Right cardiac atrium (tissue), 5 donors: ENCODE measurements around the gene CALHM5. TPM values are rescaled to one million over a fixed set of nuclear protein-coding genes. Genes with fewer than 3 reads are reported as not detected.

Source experiments
- ATAC-seq, 2 donors: fragments of 200-7000 bp; cut with Tn5 transposase; one replicate each; pipeline versions ENCODE4 v1.8.0 to v1.9.1; 2020; ENCODE audit warnings: moderate library complexity in 2 of 2, mild to moderate bottlenecking in 1 of 2
- DNase-seq, 3 donors: peaks; one replicate each; pipeline ENCODE4 v3.0.0-alpha.2; 2020
- H3K27ac ChIP-seq: one replicate; pipeline ENCODE4 v1.5.1; 2013; ENCODE audit warnings: mild to moderate bottlenecking, low read length, control low read depth, moderate library complexity
- H3K27me3 ChIP-seq: one replicate; pipeline ENCODE4 v1.6.1; 2013; ENCODE audit not compliant: control insufficient read depth, insufficient read depth
- H3K4me1 ChIP-seq: one replicate; pipeline ENCODE4 v1.6.1; 2013; ENCODE audit warnings: low read length; ENCODE audit not compliant: control insufficient read depth, insufficient read depth
- H3K4me3 ChIP-seq: one replicate; pipeline ENCODE4 v1.5.1; 2013; ENCODE audit warnings: low read length, control low read depth
- H3K9me3 ChIP-seq: one replicate; pipeline ENCODE4 v1.6.1; 2013; ENCODE audit warnings: low read length; ENCODE audit not compliant: control insufficient read depth
- WGBS: extraction: QIAGEN DNeasy Blood & Tissue Kit; methylation state at CpG from one replicate; pipeline ENCODE4 v1.1.7; 2013; 5-methylcytosine and 5-hydroxymethylcytosine counted together
- intact Hi-C, 4 donors: fragments of 100-400 bp; cut with DNase I; formaldehyde crosslinking; loops; one replicate each; pipeline versions ENCODE4 v1.11.0 to v1.14.0; 2022 to 2023
- polyA plus RNA-seq: library from polyadenylated mRNA; stranded (reverse); fragments of 200-250 nt; gene quantifications from one replicate; pipeline ENCODE4 v1.2.3, GENCODE V29; 2013
- total RNA-seq, 4 donors: library from RNA; stranded (reverse); fragmentation: NEBNext Ultra II Directional; extraction: Animal tissue kit (Norgen Biotek cat#: 25700); gene quantifications; one replicate each; pipeline ENCODE4 v1.2.1, GENCODE V29; 2021
- donor health status: healthy with polysubstance abuse.
- donor health status: DM: no; HTN: yes; CAD: no.
- donor health status: DM: no; HTN: no; CAD: no.
- donor health status: DM: no; HTN: yes; CAD: no; lungs with severe emphysema.
- donor health status: DM: yes; HTN: yes; CAD: no.

CALHM5 gene
- total and polyA plus RNA-seq, 5 donors = 1.2 to 2.8 (median 2.4) TPM

- DNase-seq = no peak
- no peak overlapping the region for H3K27ac ChIP-seq
Observed at GRCh38 chr6:116529466-116530290, 18.2 kb downstream of the CALHM5 start.

GRCh38 chr6:116530436-116530835 lies 19.0 kb downstream of the CALHM5 start:
- ATAC-seq (no peak), DNase-seq (no peak)
- H3K27ac ChIP-seq = no peak overlapping the region
- 84% methylated on average over 2 of the region's 2 CpGs for WGBS
- no peaks in the 10 kb centered on the region for H3K9me3 ChIP-seq
- no peaks in the 10 kb centered on the region for H3K27me3 ChIP-seq
- no peak overlapping the region for H3K4me3 ChIP-seq
- intact Hi-C loops = loop anchor here in 3 of 4 donors (5.0 to 10.0 kb wide), 2 partner anchors 243 to 246 kb away; no protein-coding TSS in a partner anchor
- H3K4me1 ChIP-seq = no peaks in the 10 kb centered on the region

More at GRCh38 chr6:116529466-116530290, 18.2 kb downstream of the CALHM5 start:
- ATAC-seq = no peak
- intact Hi-C loops = loop anchor here in 3 of 4 donors (5.0 to 10.0 kb wide), 2 partner anchors 242 to 245 kb away; no protein-coding TSS in a partner anchor
- no peaks in the 10 kb centered on the region for H3K9me3 ChIP-seq
- 69% methylated on average over 3 of the region's 3 CpGs for WGBS
- no peak overlapping the region for H3K4me3 ChIP-seq
- H3K4me1 ChIP-seq = no peaks in the 10 kb centered on the region
- no peaks in the 10 kb centered on the region for H3K27me3 ChIP-seq

GRCh38 chr6:116531675-116532570 lies 20.5 kb downstream of the CALHM5 start:
- intact Hi-C loops = loop anchor here in 3 of 4 donors (5.0 to 10.0 kb wide), 2 partner anchors 245 to 247 kb away; no protein-coding TSS in a partner anchor
- Histone ChIP-seq H3K27ac (no peak overlapping the region), H3K9me3 (no peaks in the 10 kb centered on the region), H3K4me3 (no peak overlapping the region), H3K27me3 (no peaks in the 10 kb centered on the region), H3K4me1 (no peaks in the 10 kb centered on the region)
- ATAC-seq = peak; percentile 83 to 87
- DNase-seq = peak; percentile 44 to 72 (median 47)
- WGBS = 86% methylated on average over 12 of the region's 12 CpGs

GRCh38 chr6:116533233-116533957 lies 22.0 kb downstream of the CALHM5 start:
- no peaks in the 10 kb centered on the region for H3K4me1 ChIP-seq
- H3K27me3 ChIP-seq = no peaks in the 10 kb centered on the region
- WGBS = 61% methylated on average over 9 of the region's 9 CpGs
- DNase-seq = no peak
- no peak overlapping the region for H3K4me3 ChIP-seq
- intact Hi-C loops = loop anchor here in 3 of 4 donors (5.0 to 10.0 kb wide), 2 partner anchors 246 to 249 kb away; no protein-coding TSS in a partner anchor
- no peak for ATAC-seq
- no peaks in the 10 kb centered on the region for H3K9me3 ChIP-seq
- H3K27ac ChIP-seq = no peak overlapping the region

GRCh38 chr6:116535109-116535508 lies 23.7 kb downstream of the CALHM5 start:
- intact Hi-C loops = loop anchor here in 2 of 4 donors (10.0 kb wide), 1 partner anchor 250 kb away; no protein-coding TSS in a partner anchor
- H3K4me1 ChIP-seq = no peaks in the 10 kb centered on the region
- no peak for DNase-seq
- H3K9me3 ChIP-seq = no peaks in the 10 kb centered on the region
- H3K27me3 ChIP-seq = no peaks in the 10 kb centered on the region
- no peak overlapping the region for H3K4me3 ChIP-seq
- H3K27ac ChIP-seq = no peak overlapping the region
- ATAC-seq = no peak

GRCh38 chr6:116536216-116536621 lies 24.8 kb downstream of the CALHM5 start:
- H3K27ac ChIP-seq = no peak overlapping the region
- DNase-seq (no peak), ATAC-seq (peak; percentile 16 to 31)
- no peak overlapping the region for H3K4me3 ChIP-seq
- 19% methylated on average over 4 of the region's 4 CpGs for WGBS
- no peaks in the 10 kb centered on the region for H3K9me3 ChIP-seq
- H3K27me3 ChIP-seq = no peaks in the 10 kb centered on the region
- no peaks in the 10 kb centered on the region for H3K4me1 ChIP-seq
- intact Hi-C loops = loop anchor here in 2 of 4 donors (10.0 kb wide), 1 partner anchor 251 kb away; no protein-coding TSS in a partner anchor

GRCh38 chr6:116542426-116542825 lies 31.0 kb downstream of the CALHM5 start:
- intact Hi-C loops = no loop called here
- Histone ChIP-seq H3K27ac (no peak overlapping the region), H3K9me3 (no peaks in the 10 kb centered on the region), H3K27me3 (no peaks in the 10 kb centered on the region), H3K4me3 (no peak overlapping the region), H3K4me1 (no peaks in the 10 kb centered on the region)
- DNase-seq = no peak
- no peak for ATAC-seq

GRCh38 chr6:116543149-116543548 lies 31.7 kb downstream of the CALHM5 start:
- H3K27ac ChIP-seq = no peak overlapping the region
- H3K4me1 ChIP-seq = no peaks in the 10 kb centered on the region
- DNase-seq = no peak
- no peak overlapping the region for H3K4me3 ChIP-seq
- intact Hi-C loops = no loop called here
- no peak for ATAC-seq
- H3K27me3 ChIP-seq = no peaks in the 10 kb centered on the region
- no peaks in the 10 kb centered on the region for H3K9me3 ChIP-seq

- 59% methylated on average over 4 of the region's 4 CpGs for WGBS
- no peaks in the 10 kb centered on the region for H3K4me1 ChIP-seq
- no peak within 1 kb of the TSS for H3K4me3 ChIP-seq
- intact Hi-C loops = no loop called here
- ATAC-seq = no peak
- no peaks in the 10 kb centered on the region for H3K27me3 ChIP-seq
- H3K9me3 ChIP-seq = no peaks in the 10 kb centered on the region
- no peak for DNase-seq
- no peak within 1 kb of the TSS for H3K27ac ChIP-seq
Observed at GRCh38 chr6:116545651-116546050, 34.2 kb downstream of the CALHM5 start, which contains the start of gene TRAPPC3L. TSS of gene TRAPPC3L (minus strand) at chr6:116545684. CDS start at chr6:116545514, 170 bp downstream.

GRCh38 chr6:116547358-116547757 lies 35.9 kb downstream of the CALHM5 start:
- H3K9me3 ChIP-seq = no peaks in the 10 kb centered on the region
- no peaks in the 10 kb centered on the region for H3K27me3 ChIP-seq
- DNase-seq (no peak), ATAC-seq (no peak)
- intact Hi-C loops = no loop called here
- H3K27ac ChIP-seq = no peak overlapping the region
- H3K4me1 ChIP-seq = no peaks in the 10 kb centered on the region
- 88% methylated on average over 6 of the region's 6 CpGs for whole genome bisulfite sequencing
- H3K4me3 ChIP-seq = no peak overlapping the region
